IPS DF 6.9 (cell line): ENCODE results near the gene MAP3K14.

Experiments
- DNase-seq: peaks from one replicate; pipeline ENCODE4 v3.0.0-alpha.2; 2013; ENCODE audit warnings: low read depth, low spot score
- H3K27ac ChIP-seq: one replicate; pipeline ENCODE4 v1.5.1; 2013; ENCODE audit warnings: low read length, control low read depth
- H3K27me3 ChIP-seq: 2 replicates; pipeline ENCODE4 v1.6.1; 2013; ENCODE audit warnings: mild to moderate bottlenecking, low read length; ENCODE audit not compliant: control insufficient read depth, insufficient read depth
- H3K36me3 ChIP-seq: 2 replicates; pipeline ENCODE4 v1.6.1; 2013; ENCODE audit warnings: low read length; ENCODE audit not compliant: control insufficient read depth, insufficient read depth
- H3K4me1 ChIP-seq: 2 replicates; pipeline ENCODE4 v1.6.1; 2013; ENCODE audit warnings: low read length; ENCODE audit not compliant: control insufficient read depth, insufficient read depth
- H3K4me3 ChIP-seq: 2 replicates; pipeline ENCODE4 v1.5.1; 2013; ENCODE audit warnings: mild to moderate bottlenecking, low read length
- H3K9me3 ChIP-seq: 2 replicates; pipeline ENCODE4 v1.6.1; 2013; ENCODE audit warnings: low read length, inconsistent platforms; ENCODE audit not compliant: control insufficient read depth, insufficient read depth
- WGBS: extraction: QIAGEN DNeasy Blood & Tissue Kit; methylation state at CpG from one replicate; pipeline ENCODE4 v1.1.7; 2013; ENCODE audit warnings: mixed read lengths, missing lambda C conversion rate; ENCODE audit not compliant: insufficient read length, insufficient coverage; 5-methylcytosine and 5-hydroxymethylcytosine counted together

MAP3K14 gene

GRCh38 chr17:45264430-45264829, 52.4 kb downstream of the MAP3K14 start:
- Histone ChIP-seq H3K27ac (no peak overlapping the region), H3K4me3 (no peak overlapping the region), H3K9me3 (no peaks in the 10 kb centered on the region), H3K4me1 (0 out of 2 replicates have a peak, but pooled peaks cover 2% of the 10 kb centered on the region), H3K27me3 (no peaks in the 10 kb centered on the region), H3K36me3 (0 out of 2 replicates have a peak, but pooled peaks cover 8% of the 10 kb centered on the region)
- no peak for DNase-seq
- no CpG with 5 or more reads among the region's 14 CpGs for WGBS

- H3K36me3 ChIP-seq, result 0 out of 2 replicates have a peak, but pooled peaks cover 5% of the 10 kb centered on the region
- H3K4me1 ChIP-seq, result 0 out of 2 replicates have a peak, but pooled peaks cover 2% of the 10 kb centered on the region
- WGBS, result no CpG with 5 or more reads among the region's 7 CpGs
Observed at GRCh38 chr17:45263477-45263860, 53.4 kb downstream of the MAP3K14 start.

GRCh38 chr17:45262516-45263476, 54.0 kb downstream of the MAP3K14 start:
- no peak for DNase-seq
- Histone ChIP-seq H3K9me3 (no peaks in the 10 kb centered on the region), H3K27ac (no peak overlapping the region), H3K27me3 (no peaks in the 10 kb centered on the region), H3K4me3 (peak overlapping the region; percentile 63; the same call in 1 of the 2 replicates), H3K4me1 (0 out of 2 replicates have a peak, but pooled peaks cover 2% of the 10 kb centered on the region), H3K36me3 (0 out of 2 replicates have a peak, but pooled peaks cover 5% of the 10 kb centered on the region)
- WGBS, result no CpG with 5 or more reads among the region's 18 CpGs

More at GRCh38 chr17:45263477-45263860, 53.4 kb downstream of the MAP3K14 start:
- Histone ChIP-seq H3K27ac (no peak overlapping the region), H3K27me3 (no peaks in the 10 kb centered on the region), H3K4me3 (no peak overlapping the region), H3K9me3 (no peaks in the 10 kb centered on the region)
- DNase-seq, result no peak

- Histone ChIP-seq H3K9me3 (no peaks in the 10 kb centered on the region), H3K4me1 (0 out of 2 replicates have a peak, but pooled peaks cover 2% of the 10 kb centered on the region), H3K36me3 (0 out of 2 replicates have a peak, but pooled peaks cover 5% of the 10 kb centered on the region), H3K4me3 (peak within 1 kb of the TSS; percentile 63; the same call in 1 of the 2 replicates), H3K27me3 (no peaks in the 10 kb centered on the region), H3K27ac (no peak within 1 kb of the TSS)
- DNase-seq, result no peak
- no CpG with 5 or more reads among the region's 68 CpGs for WGBS
Observed at GRCh38 chr17:45261577-45262515, 55.0 kb downstream of the MAP3K14 start, which contains the start of gene SPATA32. SPATA32 (minus strand) TSS chr17:45262094; CDS start chr17:45262016, 78 bp downstream.

- H3K27ac ChIP-seq, result no peak overlapping the region
- no peak for DNase-seq
Observed at GRCh38 chr17:45260204-45260783, 56.5 kb downstream of the MAP3K14 start.

GRCh38 chr17:45258981-45259380, 57.8 kb downstream of the MAP3K14 start:
- WGBS, result no CpG with 5 or more reads among the region's 5 CpGs
- H3K9me3 ChIP-seq, result no peaks in the 10 kb centered on the region

More at GRCh38 chr17:45260204-45260783, 56.5 kb downstream of the MAP3K14 start:
- no CpG with 5 or more reads among the region's 7 CpGs for WGBS
- Histone ChIP-seq H3K36me3 (0 out of 2 replicates have a peak, but pooled peaks cover 5% of the 10 kb centered on the region), H3K4me1 (0 out of 2 replicates have a peak, but pooled peaks cover 3% of the 10 kb centered on the region), H3K9me3 (no peaks in the 10 kb centered on the region), H3K4me3 (no peak overlapping the region), H3K27me3 (no peaks in the 10 kb centered on the region)

GRCh38 chr17:45257115-45257514, 59.7 kb downstream of the MAP3K14 start:
- no CpG with 5 or more reads among the region's 16 CpGs for WGBS
- Histone ChIP-seq H3K27me3 (no peaks in the 10 kb centered on the region), H3K27ac (no peak overlapping the region), H3K9me3 (no peaks in the 10 kb centered on the region), H3K36me3 (no peaks in the 10 kb centered on the region), H3K4me3 (no peak overlapping the region), H3K4me1 (0 out of 2 replicates have a peak, but pooled peaks cover 2% of the 10 kb centered on the region)
- DNase-seq, result no peak

More at GRCh38 chr17:45258981-45259380, 57.8 kb downstream of the MAP3K14 start:
- no peak overlapping the region for H3K4me3 ChIP-seq
- 0 out of 2 replicates have a peak, but pooled peaks cover 3% of the 10 kb centered on the region for H3K4me1 ChIP-seq
- DNase-seq, result no peak
- H3K27me3 ChIP-seq, result no peaks in the 10 kb centered on the region
- no peaks in the 10 kb centered on the region for H3K36me3 ChIP-seq
- H3K27ac ChIP-seq, result no peak overlapping the region

- Histone ChIP-seq H3K4me3 (no peak overlapping the region), H3K36me3 (no peaks in the 10 kb centered on the region), H3K27me3 (no peaks in the 10 kb centered on the region), H3K27ac (no peak overlapping the region), H3K4me1 (0 out of 2 replicates have a peak, but pooled peaks cover 2% of the 10 kb centered on the region), H3K9me3 (no peaks in the 10 kb centered on the region)
- DNase-seq, result no peak
- WGBS, result no CpG with 5 or more reads among the region's 14 CpGs
Observed at GRCh38 chr17:45256114-45256966, 60.5 kb downstream of the MAP3K14 start.

GRCh38 chr17:45255358-45255757, 61.5 kb downstream of the MAP3K14 start:
- Histone ChIP-seq H3K36me3 (no peaks in the 10 kb centered on the region), H3K27ac (no peak overlapping the region), H3K4me1 (0 out of 2 replicates have a peak, but pooled peaks cover 2% of the 10 kb centered on the region), H3K9me3 (no peaks in the 10 kb centered on the region), H3K27me3 (no peaks in the 10 kb centered on the region), H3K4me3 (no peak overlapping the region)
- no CpG with 5 or more reads among the region's 8 CpGs for WGBS
- DNase-seq, result no peak
